ENCODE results near the gene PLEKHN1.
"Not testable (repeated sequence)": the region's sequence is repeated elsewhere in the genome, so short reads cannot be mapped to it uniquely, and the experiment has no call there.

The PLEKHN1 gene

GRCh38 chr1:963746-964525 lies 2.3 kb upstream of the PLEKHN1 start:
- DNase-seq, result no peak

- DNase-seq, result no peak
Measured at GRCh38 chr1:964691-965525, 1.4 kb upstream of the PLEKHN1 start.

- DNase-seq, result no peak
Measured at GRCh38 chr1:965526-966134, 652 bp upstream of the PLEKHN1 start.

- no peak for DNase-seq
Measured at GRCh38 chr1:966704-967300, 520 bp downstream of the PLEKHN1 start.

- DNase-seq, result no peak
Measured at GRCh38 chr1:967466-968343, 1.4 kb downstream of the PLEKHN1 start.

- DNase-seq, result no peak
Measured at GRCh38 chr1:969260-969855, 3.1 kb downstream of the PLEKHN1 start.

- DNase-seq, result no peak
Measured at GRCh38 chr1:970242-970972, 4.1 kb downstream of the PLEKHN1 start.

- no peak for DNase-seq
Measured at GRCh38 chr1:970973-971730, 4.9 kb downstream of the PLEKHN1 start.

- no peak for DNase-seq
Measured at GRCh38 chr1:971751-972506, 5.6 kb downstream of the PLEKHN1 start.

- DNase-seq, result no peak
Measured at GRCh38 chr1:972726-973458, 6.6 kb downstream of the PLEKHN1 start.

- DNase-seq, result no peak
Measured at GRCh38 chr1:973459-974292, 7.4 kb downstream of the PLEKHN1 start.

GRCh38 chr1:974293-974640 lies 8.0 kb downstream of the PLEKHN1 start:
- no peak for DNase-seq

GRCh38 chr1:974687-975328 lies 8.5 kb downstream of the PLEKHN1 start:
- DNase-seq, result no peak

- DNase-seq, result no peak
Measured at GRCh38 chr1:975365-975764, 9.1 kb downstream of the PLEKHN1 start.

- DNase-seq, result no peak
Measured at GRCh38 chr1:975896-976683, 9.8 kb downstream of the PLEKHN1 start.

GRCh38 chr1:976791-977190 lies 10.5 kb downstream of the PLEKHN1 start:
- not testable (repeated sequence) for DNase-seq

All from midbrain (tissue), 1 donor.